Glutamatergic neuron (in vitro differentiated cells): ENCODE measurements around the gene ELMO1. TPM values are rescaled to one million over a fixed set of nuclear protein-coding genes. Genes with fewer than 3 reads are reported as not detected.

Experiments used
- DNase-seq: peaks from one replicate; pipeline ENCODE4 v3.0.0; 2022
- H3K27ac Mint-ChIP-seq: one replicate; pipeline ENCODE4 v1.8.0; 2020; ENCODE audit warnings: mild to moderate bottlenecking, mixed read lengths, inconsistent platforms; ENCODE audit not compliant: unreplicated experiment
- H3K27me3 Mint-ChIP-seq: one replicate; pipeline ENCODE4 v1.8.0; 2020; ENCODE audit warnings: mild to moderate bottlenecking, moderate library complexity, mixed read lengths, inconsistent platforms; ENCODE audit not compliant: unreplicated experiment
- H3K36me3 Mint-ChIP-seq: one replicate; pipeline ENCODE4 v1.8.0; 2020; ENCODE audit warnings: mild to moderate bottlenecking, mixed read lengths, inconsistent platforms; ENCODE audit not compliant: unreplicated experiment
- H3K4me1 Mint-ChIP-seq: one replicate; pipeline ENCODE4 v1.8.0; 2020; ENCODE audit warnings: mild to moderate bottlenecking, low read depth, mixed read lengths, inconsistent platforms; ENCODE audit not compliant: unreplicated experiment
- H3K4me3 Mint-ChIP-seq: one replicate; pipeline ENCODE4 v1.8.0; 2020; ENCODE audit warnings: mild to moderate bottlenecking, mixed read lengths, inconsistent platforms; ENCODE audit not compliant: unreplicated experiment
- H3K9me3 Mint-ChIP-seq: one replicate; pipeline ENCODE4 v1.8.0; 2020; ENCODE audit warnings: mild to moderate bottlenecking, moderate library complexity, mixed read lengths, inconsistent platforms; ENCODE audit not compliant: unreplicated experiment
- total RNA-seq: library from RNA; stranded (reverse); fragmentation: NEBNext Ultra II Directional; extraction: Animal tissue kit (Norgen Biotek cat#: 25700); gene quantifications from one replicate; pipeline ENCODE4 v1.2.1, GENCODE V29; 2021; ENCODE audit not compliant: unreplicated experiment
- TF ChIP-seq, protein P1 (sequence below): fragments of 200-600 bp; sonication (generic); IDR thresholded peaks from one replicate; pipeline ENCODE4 v1.5.0; 2021; ENCODE audit not compliant: partially characterized antibody, unreplicated experiment

The ELMO1 gene
- total RNA-seq, 1 donor from 2014 or later = 5.5 TPM

- peaks cover 8% of the 10 kb centered on the region for H3K4me1 Mint-ChIP-seq
- no peak for DNase-seq
- H3K9me3 Mint-ChIP-seq = no peaks in the 10 kb centered on the region
- H3K36me3 Mint-ChIP-seq = no peaks in the 10 kb centered on the region
- TF ChIP-seq, protein P1, sequence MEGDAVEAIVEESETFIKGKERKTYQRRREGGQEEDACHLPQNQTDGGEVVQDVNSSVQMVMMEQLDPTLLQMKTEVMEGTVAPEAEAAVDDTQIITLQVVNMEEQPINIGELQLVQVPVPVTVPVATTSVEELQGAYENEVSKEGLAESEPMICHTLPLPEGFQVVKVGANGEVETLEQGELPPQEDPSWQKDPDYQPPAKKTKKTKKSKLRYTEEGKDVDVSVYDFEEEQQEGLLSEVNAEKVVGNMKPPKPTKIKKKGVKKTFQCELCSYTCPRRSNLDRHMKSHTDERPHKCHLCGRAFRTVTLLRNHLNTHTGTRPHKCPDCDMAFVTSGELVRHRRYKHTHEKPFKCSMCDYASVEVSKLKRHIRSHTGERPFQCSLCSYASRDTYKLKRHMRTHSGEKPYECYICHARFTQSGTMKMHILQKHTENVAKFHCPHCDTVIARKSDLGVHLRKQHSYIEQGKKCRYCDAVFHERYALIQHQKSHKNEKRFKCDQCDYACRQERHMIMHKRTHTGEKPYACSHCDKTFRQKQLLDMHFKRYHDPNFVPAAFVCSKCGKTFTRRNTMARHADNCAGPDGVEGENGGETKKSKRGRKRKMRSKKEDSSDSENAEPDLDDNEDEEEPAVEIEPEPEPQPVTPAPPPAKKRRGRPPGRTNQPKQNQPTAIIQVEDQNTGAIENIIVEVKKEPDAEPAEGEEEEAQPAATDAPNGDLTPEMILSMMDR = no peak
- no peaks in the 10 kb centered on the region for H3K27me3 Mint-ChIP-seq
- H3K4me3 Mint-ChIP-seq = no peak overlapping the region
- no peak overlapping the region for H3K27ac Mint-ChIP-seq
These were observed 369.2 kb downstream of the ELMO1 start for GRCh38 chr7:37079420-37079819.

DNA sequence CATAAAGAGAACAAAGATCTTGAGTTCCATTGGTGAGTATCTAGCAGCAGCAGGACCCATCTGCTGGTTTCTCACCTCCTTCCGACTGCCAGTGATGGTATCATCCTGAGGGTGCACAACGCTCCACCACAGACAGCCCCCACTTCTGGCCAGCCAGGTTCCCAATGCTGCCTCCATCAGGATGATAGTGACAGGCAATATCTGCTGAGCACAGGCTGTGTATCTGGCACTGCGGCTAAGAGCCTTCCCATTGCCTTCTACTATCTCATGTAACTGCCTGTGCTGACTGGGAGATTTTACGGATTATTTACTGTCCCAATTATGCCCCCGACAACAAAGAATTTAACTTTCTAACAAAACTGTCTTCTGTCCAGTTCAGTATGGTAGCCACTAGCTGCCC, 372.0 kb downstream of the ELMO1 start:
- Mint-ChIP-seq H3K27me3 (no peaks in the 10 kb centered on the region), H3K4me1 (peaks cover 3% of the 10 kb centered on the region), H3K27ac (no peak overlapping the region), H3K36me3 (no peaks in the 10 kb centered on the region), H3K9me3 (no peaks in the 10 kb centered on the region), H3K4me3 (no peak overlapping the region)
- TF ChIP-seq, protein P1 = no peak
- DNase-seq = no peak

- TF ChIP-seq, protein P1 = no peak
- H3K4me3 Mint-ChIP-seq = no peak overlapping the region
- no peaks in the 10 kb centered on the region for H3K9me3 Mint-ChIP-seq
- H3K27ac Mint-ChIP-seq = no peak overlapping the region
- no peaks in the 10 kb centered on the region for H3K27me3 Mint-ChIP-seq
- no peak for DNase-seq
- H3K36me3 Mint-ChIP-seq = no peaks in the 10 kb centered on the region
- peaks cover 13% of the 10 kb centered on the region for H3K4me1 Mint-ChIP-seq
These were observed 374.3 kb downstream of the ELMO1 start for GRCh38 chr7:37074370-37074769.

- Mint-ChIP-seq H3K4me1 (peaks cover 26% of the 10 kb centered on the region), H3K36me3 (no peaks in the 10 kb centered on the region), H3K9me3 (no peaks in the 10 kb centered on the region), H3K4me3 (no peak overlapping the region), H3K27me3 (no peaks in the 10 kb centered on the region), H3K27ac (no peak overlapping the region)
- no peak for DNase-seq
- TF ChIP-seq, protein P1 = no peak
These were observed 377.5 kb downstream of the ELMO1 start for GRCh38 chr7:37071124-37071523.

DNA sequence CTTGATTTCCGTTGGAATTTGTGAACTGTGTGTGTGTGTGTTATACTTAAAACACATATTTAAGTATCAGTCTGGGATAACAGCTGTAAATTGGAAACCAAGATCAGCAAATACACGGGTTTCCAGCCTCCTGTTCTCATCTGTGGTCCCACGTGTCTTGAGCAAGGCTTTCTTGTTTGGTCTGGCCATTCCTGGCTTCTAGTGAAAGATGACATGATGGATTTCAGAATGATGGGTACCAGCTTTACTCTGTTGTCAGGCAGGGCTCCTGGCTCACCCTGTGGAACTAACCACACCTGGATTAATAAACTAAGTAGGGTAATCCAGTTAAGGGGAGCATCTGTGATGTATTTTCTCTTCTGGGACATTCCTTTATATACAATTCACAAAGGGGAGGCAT, 378.2 kb downstream of the ELMO1 start:
- Mint-ChIP-seq H3K4me3 (no peak overlapping the region), H3K27ac (no peak overlapping the region), H3K36me3 (no peaks in the 10 kb centered on the region), H3K27me3 (no peaks in the 10 kb centered on the region), H3K4me1 (peaks cover 26% of the 10 kb centered on the region), H3K9me3 (no peaks in the 10 kb centered on the region)
- TF ChIP-seq, protein P1 = no peak
- no peak for DNase-seq
